ENCODE results near the gene KCTD19. TPM values are rescaled to one million over a fixed set of nuclear protein-coding genes. Genes with fewer than 3 reads are reported as not detected.

Gene KCTD19
- total RNA-seq, 2 donors from 2014 or later, result 1.2 to 1.3 TPM

- Histone ChIP-seq H3K36me3 (ENCODE audit: control insufficient read depth, insufficient read depth, low read length) (no peaks in the 10 kb centered on the region), H3K4me1 (ENCODE audit: control insufficient read depth, insufficient read depth, low read length) (no peaks in the 10 kb centered on the region), H3K4me3 (ENCODE audit: low read length) (no peak overlapping the region), H3K27ac (ENCODE audit: low read depth, low read length) (no peak overlapping the region), H3K9me3 (ENCODE audit: control insufficient read depth, low read length) (no peaks in the 10 kb centered on the region), H3K27me3 (ENCODE audit: control insufficient read depth, insufficient read depth, low read length, poor library complexity, severe bottlenecking) (no peaks in the 10 kb centered on the region), H3K9ac (ENCODE audit: extremely low read depth, low read length, poor library complexity, severe bottlenecking) (no peak overlapping the region)
- H3K4me3 Mint-ChIP-seq, result no peak overlapping the region
- TF ChIP-seq, protein P1, sequence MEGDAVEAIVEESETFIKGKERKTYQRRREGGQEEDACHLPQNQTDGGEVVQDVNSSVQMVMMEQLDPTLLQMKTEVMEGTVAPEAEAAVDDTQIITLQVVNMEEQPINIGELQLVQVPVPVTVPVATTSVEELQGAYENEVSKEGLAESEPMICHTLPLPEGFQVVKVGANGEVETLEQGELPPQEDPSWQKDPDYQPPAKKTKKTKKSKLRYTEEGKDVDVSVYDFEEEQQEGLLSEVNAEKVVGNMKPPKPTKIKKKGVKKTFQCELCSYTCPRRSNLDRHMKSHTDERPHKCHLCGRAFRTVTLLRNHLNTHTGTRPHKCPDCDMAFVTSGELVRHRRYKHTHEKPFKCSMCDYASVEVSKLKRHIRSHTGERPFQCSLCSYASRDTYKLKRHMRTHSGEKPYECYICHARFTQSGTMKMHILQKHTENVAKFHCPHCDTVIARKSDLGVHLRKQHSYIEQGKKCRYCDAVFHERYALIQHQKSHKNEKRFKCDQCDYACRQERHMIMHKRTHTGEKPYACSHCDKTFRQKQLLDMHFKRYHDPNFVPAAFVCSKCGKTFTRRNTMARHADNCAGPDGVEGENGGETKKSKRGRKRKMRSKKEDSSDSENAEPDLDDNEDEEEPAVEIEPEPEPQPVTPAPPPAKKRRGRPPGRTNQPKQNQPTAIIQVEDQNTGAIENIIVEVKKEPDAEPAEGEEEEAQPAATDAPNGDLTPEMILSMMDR (conservative IDR thresholded peaks at IDR 0.05), result no peak
- no peak for DNase-seq
- no peak overlapping the region for H3K27ac Mint-ChIP-seq
- H3K9me3 Mint-ChIP-seq, result no peaks in the 10 kb centered on the region
- H3K27me3 Mint-ChIP-seq (ENCODE audit: insufficient read depth), result peaks cover 4% of the 10 kb centered on the region
- peaks cover 2% of the 10 kb centered on the region for H3K4me1 Mint-ChIP-seq
- no peaks in the 10 kb centered on the region for H3K36me3 Mint-ChIP-seq (ENCODE audit: low read depth)
- WGBS, 2 experiments (ENCODE audit: insufficient coverage in 1 of 2, insufficient read length in 1 of 2), result 93 to 100% methylated on average over 8 to 14 of the region's 14 CpGs
Observed at GRCh38 chr16:67287960-67288359, 38.6 kb downstream of the KCTD19 start.

DNA sequence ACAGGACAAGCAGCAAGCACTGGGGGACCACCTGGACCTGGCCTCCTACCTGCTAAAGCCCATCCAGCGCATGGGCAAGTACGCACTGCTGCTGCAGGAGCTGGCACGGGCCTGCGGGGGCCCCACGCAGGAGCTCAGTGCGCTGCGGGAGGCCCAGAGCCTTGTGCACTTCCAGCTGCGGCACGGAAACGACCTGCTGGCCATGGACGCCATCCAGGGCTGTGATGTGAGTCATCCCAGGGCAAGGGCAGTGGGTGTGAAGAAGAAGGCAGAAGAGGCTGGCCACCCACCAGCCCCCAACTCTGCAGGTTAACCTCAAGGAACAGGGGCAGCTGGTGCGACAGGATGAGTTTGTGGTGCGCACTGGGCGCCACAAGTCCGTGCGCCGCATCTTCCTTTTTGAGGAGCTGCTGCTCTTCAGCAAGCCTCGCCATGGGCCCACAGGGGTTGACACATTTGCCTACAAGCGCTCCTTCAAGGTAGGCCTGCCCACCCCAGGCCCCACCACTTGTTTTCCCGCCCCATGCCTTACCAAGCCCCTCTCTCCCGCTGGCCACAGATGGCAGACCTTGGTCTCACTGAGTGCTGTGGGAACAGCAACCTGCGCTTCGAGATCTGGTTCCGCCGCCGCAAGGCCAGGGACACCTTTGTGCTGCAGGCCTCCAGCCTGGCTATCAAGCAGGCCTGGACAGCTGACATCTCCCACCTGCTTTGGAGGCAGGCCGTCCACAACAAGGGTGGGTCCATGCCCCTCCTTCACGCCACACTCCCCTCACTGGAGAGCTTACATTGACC, 39.9 kb downstream of the KCTD19 start:
- Mint-ChIP-seq H3K4me1 (peaks cover 2% of the 10 kb centered on the region), H3K9me3 (no peaks in the 10 kb centered on the region), H3K36me3 (ENCODE audit: low read depth) (no peaks in the 10 kb centered on the region), H3K4me3 (no peak overlapping the region), H3K27ac (no peak overlapping the region), H3K27me3 (ENCODE audit: insufficient read depth) (no peaks in the 10 kb centered on the region)
- DNase-seq, result no peak
- Histone ChIP-seq H3K9ac (ENCODE audit: extremely low read depth, low read length, poor library complexity, severe bottlenecking) (no peak overlapping the region), H3K4me3 (ENCODE audit: low read length) (no peak overlapping the region), H3K27me3 (ENCODE audit: control insufficient read depth, insufficient read depth, low read length, poor library complexity, severe bottlenecking) (no peaks in the 10 kb centered on the region), H3K9me3 (ENCODE audit: control insufficient read depth, low read length) (no peaks in the 10 kb centered on the region), H3K27ac (ENCODE audit: low read depth, low read length) (no peak overlapping the region), H3K36me3 (ENCODE audit: control insufficient read depth, insufficient read depth, low read length) (no peaks in the 10 kb centered on the region), H3K4me1 (ENCODE audit: control insufficient read depth, insufficient read depth, low read length) (no peaks in the 10 kb centered on the region)
- TF ChIP-seq, protein P1 (conservative IDR thresholded peaks at IDR 0.05), result no peak
- 95% methylated on average over 26 to 28 of the region's 28 CpGs for WGBS, 2 experiments (ENCODE audit: insufficient coverage in 1 of 2, insufficient read length in 1 of 2)

DNA sequence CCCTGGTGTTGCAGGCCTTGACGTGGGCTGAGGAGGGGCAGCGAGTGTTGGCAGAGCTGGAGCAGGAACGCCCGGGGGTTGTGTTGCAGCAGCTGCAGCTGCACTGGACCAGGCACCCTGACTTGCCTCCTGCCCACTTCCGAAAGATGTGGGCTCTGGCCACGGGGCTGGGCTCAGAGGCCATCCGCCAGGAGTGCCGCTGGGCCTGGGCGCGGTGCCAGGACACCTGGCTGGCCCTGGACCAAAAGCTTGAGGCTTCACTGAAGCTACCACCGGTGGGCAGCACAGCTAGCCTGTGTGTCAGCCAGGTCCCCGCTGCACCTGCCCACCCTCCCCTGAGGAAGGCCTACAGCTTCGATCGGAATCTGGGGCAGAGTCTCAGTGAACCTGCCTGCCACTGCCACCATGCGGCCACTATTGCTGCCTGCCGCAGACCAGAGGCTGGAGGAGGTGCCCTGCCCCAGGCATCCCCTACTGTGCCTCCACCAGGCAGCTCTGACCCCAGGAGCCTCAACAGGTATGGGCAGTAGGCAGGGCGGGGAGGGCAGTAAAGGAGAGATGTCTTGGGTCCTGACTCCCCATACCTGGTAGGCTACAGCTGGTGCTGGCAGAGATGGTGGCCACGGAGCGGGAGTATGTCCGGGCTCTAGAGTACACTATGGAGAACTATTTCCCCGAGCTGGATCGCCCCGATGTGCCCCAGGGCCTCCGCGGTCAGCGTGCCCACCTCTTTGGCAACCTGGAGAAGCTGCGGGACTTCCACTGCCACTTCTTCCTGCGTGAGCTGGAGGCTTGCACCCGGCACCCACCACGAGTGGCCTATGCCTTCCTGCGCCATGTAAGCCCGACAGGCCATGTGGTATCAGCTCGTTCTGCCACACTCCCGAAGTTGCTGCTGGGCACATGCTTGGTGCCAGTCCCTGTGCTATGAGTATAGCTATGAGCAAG, 41.6 kb downstream of the KCTD19 start:
- TF ChIP-seq, protein P1 (conservative IDR thresholded peaks at IDR 0.05), result peak; percentile 82
- H3K4me3 Mint-ChIP-seq, result no peak overlapping the region
- 78% methylated on average over 23 to 34 of the region's 34 CpGs for WGBS, 2 experiments (ENCODE audit: insufficient coverage in 1 of 2, insufficient read length in 1 of 2)
- Histone ChIP-seq H3K4me3 (ENCODE audit: low read length) (no peak overlapping the region), H3K27ac (ENCODE audit: low read depth, low read length) (no peak overlapping the region), H3K27me3 (ENCODE audit: control insufficient read depth, insufficient read depth, low read length, poor library complexity, severe bottlenecking) (no peaks in the 10 kb centered on the region), H3K9ac (ENCODE audit: extremely low read depth, low read length, poor library complexity, severe bottlenecking) (no peak overlapping the region), H3K4me1 (ENCODE audit: control insufficient read depth, insufficient read depth, low read length) (no peaks in the 10 kb centered on the region), H3K9me3 (ENCODE audit: control insufficient read depth, low read length) (no peaks in the 10 kb centered on the region), H3K36me3 (ENCODE audit: control insufficient read depth, insufficient read depth, low read length) (no peaks in the 10 kb centered on the region)
- no peaks in the 10 kb centered on the region for H3K27me3 Mint-ChIP-seq (ENCODE audit: insufficient read depth)
- no peaks in the 10 kb centered on the region for H3K36me3 Mint-ChIP-seq (ENCODE audit: low read depth)
- no peak overlapping the region for H3K27ac Mint-ChIP-seq
- H3K9me3 Mint-ChIP-seq, result no peaks in the 10 kb centered on the region
- H3K4me1 Mint-ChIP-seq, result peaks cover 2% of the 10 kb centered on the region
- peak; percentile 94 for DNase-seq

Data from endodermal cell (in vitro differentiated cells).